Stimulated activated CD4-positive, alpha-beta T cell treated with anti-CD3 and anti-CD28 coated beads, Interleukin-12 subunit alpha, Interleukin-12 subunit beta, amount 100 ng/mL, for 4 hours (primary cell): Measurements from ENCODE around the gene CD177.
"Not testable (repeated sequence)": the region's sequence is repeated elsewhere in the genome, so short reads cannot be mapped to it uniquely, and the experiment has no call there.

Experiments used
- DNase-seq: peaks from one replicate; pipeline ENCODE4 v3.0.0-alpha.2; 2020

The CD177 gene

GRCh38 chr19:43382586-43383216 is 29.2 kb downstream of the CD177 start:
- DNase-seq: not testable (repeated sequence)

- not testable (repeated sequence) for DNase-seq
These were observed 29.8 kb downstream of the CD177 start for GRCh38 chr19:43383254-43383653.

- not testable (repeated sequence) for DNase-seq
These were observed 30.3 kb downstream of the CD177 start for GRCh38 chr19:43383759-43384158.

- DNase-seq: not testable (repeated sequence)
These were observed 37.5 kb downstream of the CD177 start for GRCh38 chr19:43390903-43391551.

GRCh38 chr19:43391552-43391935 is 38.1 kb downstream of the CD177 start:
- not testable (repeated sequence) for DNase-seq

- DNase-seq: not testable (repeated sequence)
These were observed 40.0 kb downstream of the CD177 start for GRCh38 chr19:43393501-43393900.

- no peak for DNase-seq
These were observed 42.1 kb downstream of the CD177 start for GRCh38 chr19:43395561-43395960.

- DNase-seq: no peak
These were observed 52.8 kb downstream of the CD177 start for GRCh38 chr19:43406297-43406696.

- DNase-seq: no peak
These were observed 54.0 kb downstream of the CD177 start for GRCh38 chr19:43407416-43408005.

GRCh38 chr19:43408043-43408442 is 54.6 kb downstream of the CD177 start:
- DNase-seq: no peak

- DNase-seq: no peak
These were observed 55.9 kb downstream of the CD177 start for GRCh38 chr19:43409415-43409814.

- DNase-seq: no peak
These were observed 59.0 kb downstream of the CD177 start for GRCh38 chr19:43412441-43412840.
